NT2/D1 (cell line): ENCODE data around the gene RBFOX1.

Experiments
- DNase-seq: peaks from one replicate; pipeline ENCODE4 v3.0.0-alpha.2; 2011; ENCODE audit warnings: low read depth, low spot score
- H3K27me3 ChIP-seq: 2 replicates; pipeline ENCODE4 v1.6.0; 2011; ENCODE audit warnings: mild to moderate bottlenecking; ENCODE audit not compliant: insufficient read length, insufficient read depth
- H3K36me3 ChIP-seq: 2 replicates; pipeline ENCODE4 v1.6.1; 2011; ENCODE audit warnings: mild to moderate bottlenecking, low read length, mixed read lengths; ENCODE audit not compliant: insufficient read depth, insufficient read length
- H3K4me1 ChIP-seq: 2 replicates; pipeline ENCODE4 v1.5.1; 2011; ENCODE audit not compliant: insufficient read depth, insufficient read length
- H3K4me3 ChIP-seq: 2 replicates; pipeline ENCODE4 v1.5.1; 2011; ENCODE audit warnings: low read depth; ENCODE audit not compliant: insufficient read length
- H3K9ac ChIP-seq: 2 replicates; pipeline ENCODE4 v1.6.0; 2011; ENCODE audit warnings: low read depth; ENCODE audit not compliant: insufficient read length
- H3K9me3 ChIP-seq: 2 replicates; pipeline ENCODE4 v1.5.1; 2011; ENCODE audit warnings: mild to moderate bottlenecking, low read length; ENCODE audit not compliant: insufficient read depth
- SUZ12 ChIP-seq: IDR thresholded peaks from 2 replicates; pipeline ENCODE4 v1.6.1; 2011; ENCODE audit not compliant: insufficient read length, insufficient read depth; ENCODE audit errors: extremely low read depth
- YY1 ChIP-seq: IDR thresholded peaks from 2 replicates; pipeline ENCODE4 v1.6.1; 2011; ENCODE audit not compliant: insufficient read length, insufficient read depth
- ZNF274 ChIP-seq: IDR thresholded peaks from 2 replicates; pipeline ENCODE4 v1.6.1; 2011; ENCODE audit warnings: mild to moderate bottlenecking, low read depth, low read length

Gene RBFOX1

DNA sequence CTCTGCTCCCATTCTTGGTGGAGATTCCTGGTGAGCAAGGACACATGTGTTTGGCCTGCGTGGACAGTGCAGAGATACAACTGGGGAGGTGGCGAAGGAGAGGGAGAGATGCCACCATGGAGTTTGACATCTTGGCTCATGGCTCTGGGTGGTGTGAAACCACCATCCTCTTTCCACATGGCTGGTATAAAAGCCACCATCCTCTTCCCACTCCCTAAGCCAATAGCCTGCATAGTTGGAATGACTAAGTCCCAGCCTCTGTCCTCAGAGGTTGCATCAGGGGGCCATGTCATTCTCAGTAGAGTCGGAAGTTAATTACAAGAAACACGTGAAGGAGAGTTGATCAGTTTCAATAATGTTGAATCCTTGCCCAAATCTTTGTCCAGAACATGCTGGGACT is 10.0 kb downstream of the RBFOX1 start:
- no peaks in the 10 kb centered on the region for H3K9me3 ChIP-seq
- H3K4me1 ChIP-seq, result no peaks in the 10 kb centered on the region
- no peaks in the 10 kb centered on the region for H3K27me3 ChIP-seq
- no peak overlapping the region for H3K9ac ChIP-seq
- TF ChIP-seq ZNF274, result no peak
- TF ChIP-seq SUZ12, result no peak
- TF ChIP-seq YY1, result no peak
- DNase-seq, result no peak
- no peaks in the 10 kb centered on the region for H3K36me3 ChIP-seq
- H3K4me3 ChIP-seq, result no peak overlapping the region

DNA sequence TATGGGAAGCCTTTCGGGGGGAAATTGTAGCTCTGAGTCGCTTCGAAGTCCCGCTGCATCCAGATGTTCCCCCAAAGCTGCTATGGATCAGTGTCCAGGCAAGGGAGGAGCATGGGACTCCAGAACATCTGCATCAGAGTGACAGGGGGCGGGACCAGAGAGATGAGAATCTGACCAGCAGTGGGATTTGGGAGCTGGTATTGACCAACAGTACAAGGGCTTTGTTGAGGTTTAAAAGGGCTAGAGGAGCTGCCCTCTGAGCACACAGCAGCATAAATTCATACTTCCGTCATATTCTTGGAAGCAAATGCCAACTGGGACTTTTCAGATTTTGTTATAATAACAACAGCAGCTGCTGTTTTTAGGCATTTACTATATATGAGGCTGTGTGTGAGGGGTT is 10.6 kb downstream of the RBFOX1 start:
- no peak for DNase-seq
- Histone ChIP-seq H3K27me3 (no peaks in the 10 kb centered on the region), H3K36me3 (no peaks in the 10 kb centered on the region), H3K4me3 (no peak overlapping the region), H3K9ac (no peak overlapping the region), H3K9me3 (no peaks in the 10 kb centered on the region), H3K4me1 (no peaks in the 10 kb centered on the region)
- TF ChIP-seq ZNF274 (no peak), SUZ12 (no peak), YY1 (no peak)

DNA sequence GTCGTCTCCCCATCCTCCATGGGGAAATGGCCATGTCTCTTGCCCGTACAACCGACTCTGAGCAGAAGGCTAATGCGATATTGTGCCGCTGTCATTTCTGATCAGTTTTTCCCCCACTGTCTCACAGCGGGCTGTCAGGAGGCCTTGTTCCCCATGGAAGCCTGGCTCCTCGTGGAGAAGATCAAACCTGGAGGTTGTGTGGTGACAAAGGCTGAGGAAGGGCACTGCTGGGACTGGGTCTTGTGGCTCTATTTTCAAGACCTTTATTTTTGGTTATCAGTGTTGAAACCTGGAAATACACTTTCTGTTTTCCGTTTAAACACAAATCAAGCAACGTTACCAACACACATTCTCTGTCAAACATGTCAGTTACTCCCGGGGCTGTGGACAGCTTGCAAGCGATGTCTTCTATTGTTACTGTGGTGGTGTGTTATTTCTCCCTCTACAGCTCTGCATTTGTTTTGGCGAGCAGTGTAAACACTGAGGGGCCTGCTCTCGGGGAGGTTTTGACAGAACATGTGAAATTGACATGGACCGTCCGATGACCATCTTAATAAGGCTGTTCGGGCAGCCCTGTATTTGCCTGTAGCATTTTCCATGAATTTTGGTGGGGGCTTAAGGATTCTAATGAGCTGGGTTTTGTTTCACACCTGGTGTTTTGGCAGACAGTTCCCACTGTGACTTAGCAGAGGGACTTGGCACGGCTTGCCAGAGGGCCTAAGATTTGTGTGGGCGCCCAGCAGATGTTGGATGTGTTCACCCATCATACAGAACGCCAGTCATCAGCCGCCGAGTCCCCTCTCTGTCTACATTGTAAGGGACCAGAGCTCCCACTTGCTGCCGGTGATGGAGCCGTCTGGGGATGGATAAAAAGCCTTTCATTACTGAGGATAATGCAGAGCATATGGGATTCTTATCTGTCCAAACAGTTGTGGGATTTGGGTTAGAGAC is 12.5 kb downstream of the RBFOX1 start:
- H3K9me3 ChIP-seq, result no peaks in the 10 kb centered on the region
- H3K9ac ChIP-seq, result no peak overlapping the region
- no peak for DNase-seq
- H3K4me3 ChIP-seq, result no peak overlapping the region
- no peaks in the 10 kb centered on the region for H3K4me1 ChIP-seq
- TF ChIP-seq ZNF274 (no peak), SUZ12 (no peak), YY1 (no peak)
- H3K27me3 ChIP-seq, result no peaks in the 10 kb centered on the region
- H3K36me3 ChIP-seq, result no peaks in the 10 kb centered on the region

DNA sequence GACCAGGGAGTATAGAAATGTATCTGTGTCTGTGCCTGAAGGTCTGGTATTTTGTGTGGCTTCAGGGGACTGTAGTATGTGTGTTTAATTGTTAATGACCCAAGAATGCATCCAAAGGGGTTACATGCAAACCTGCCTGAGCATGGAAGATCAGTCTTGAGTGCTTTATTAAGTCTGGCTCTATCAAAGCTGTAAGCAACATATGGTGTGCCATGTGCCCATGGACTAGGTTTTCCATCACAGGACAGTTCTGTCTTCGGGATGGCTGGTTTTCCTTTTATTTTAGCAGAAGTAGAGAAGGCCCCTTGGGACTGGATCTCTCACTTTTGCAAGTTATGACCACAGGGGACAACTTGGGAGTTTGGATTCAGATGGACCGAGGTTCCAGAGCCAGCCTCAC is 18.2 kb downstream of the RBFOX1 start:
- no peak for DNase-seq
- TF ChIP-seq SUZ12, result no peak
- TF ChIP-seq YY1, result no peak
- no peak for TF ChIP-seq ZNF274
- Histone ChIP-seq H3K27me3 (no peaks in the 10 kb centered on the region), H3K36me3 (no peaks in the 10 kb centered on the region), H3K4me3 (no peak overlapping the region), H3K9me3 (no peaks in the 10 kb centered on the region), H3K4me1 (no peaks in the 10 kb centered on the region), H3K9ac (no peak overlapping the region)

DNA sequence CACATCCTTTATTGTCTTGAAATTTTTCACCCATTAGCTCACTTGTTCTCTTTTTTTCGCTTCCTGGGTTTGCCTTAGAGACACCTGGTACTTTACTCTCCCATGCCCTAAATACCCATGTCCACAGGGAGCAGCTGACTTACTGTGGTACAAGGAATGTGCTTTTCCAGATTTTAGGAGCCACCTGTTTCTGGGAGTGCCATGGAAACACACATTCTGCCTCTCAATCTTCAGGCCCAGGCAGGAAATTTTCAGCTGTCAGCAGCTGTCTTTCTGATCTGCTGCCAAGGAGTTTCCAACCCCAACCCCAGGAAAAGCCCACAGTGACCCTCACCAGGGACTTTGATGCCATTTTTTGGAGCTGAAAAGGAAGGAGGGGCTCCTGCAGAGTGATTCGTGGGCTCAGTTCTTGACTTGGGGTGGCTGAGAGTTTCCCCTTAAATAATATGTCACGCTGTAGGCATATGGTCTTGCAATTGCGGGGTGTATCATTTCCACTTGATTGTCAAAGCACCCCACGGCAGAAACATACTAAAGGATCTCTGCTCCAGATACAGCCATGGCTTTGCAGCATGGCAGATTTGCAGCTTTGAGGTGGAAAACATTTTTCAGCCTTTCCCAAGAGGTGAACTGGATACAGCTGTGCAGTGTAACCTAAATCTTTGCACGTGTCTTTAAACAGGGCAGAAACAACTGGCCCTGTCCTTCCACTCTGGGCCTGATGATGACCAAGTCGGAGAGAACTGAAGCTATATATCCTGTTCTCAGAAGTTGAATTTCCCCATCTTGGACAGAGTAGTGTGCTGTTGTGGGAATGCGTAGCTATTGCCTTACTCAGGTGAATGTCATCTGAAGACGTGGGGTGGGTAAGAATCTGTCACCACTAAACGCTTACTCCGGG is 19.2 kb downstream of the RBFOX1 start:
- Histone ChIP-seq H3K27me3 (no peaks in the 10 kb centered on the region), H3K4me1 (no peaks in the 10 kb centered on the region)
- TF ChIP-seq ZNF274 (no peak), SUZ12 (no peak), YY1 (no peak)

GRCh38 chr16:7355758-7356157 is 23.1 kb downstream of the RBFOX1 start:
- TF ChIP-seq ZNF274, result no peak
- no peak for TF ChIP-seq SUZ12
- TF ChIP-seq YY1, result no peak
- Histone ChIP-seq H3K4me1 (no peaks in the 10 kb centered on the region), H3K4me3 (no peak overlapping the region), H3K9ac (no peak overlapping the region), H3K9me3 (no peaks in the 10 kb centered on the region), H3K36me3 (no peaks in the 10 kb centered on the region), H3K27me3 (no peaks in the 10 kb centered on the region)
- DNase-seq, result no peak

More for the DNA sequence above, 19.2 kb downstream of the RBFOX1 start:
- Histone ChIP-seq H3K9ac (no peak overlapping the region), H3K9me3 (no peaks in the 10 kb centered on the region), H3K4me3 (no peak overlapping the region), H3K36me3 (no peaks in the 10 kb centered on the region)
- DNase-seq, result no peak
